H9 (cell line): Measurements from ENCODE around the gene SLC7A6. TPM values are rescaled to one million over a fixed set of nuclear protein-coding genes. Genes with fewer than 3 reads are reported as not detected.
A peak's percentile ranks its signal among the peaks of the same experiment; 100 is the strongest.

ENCODE experiments used
- DNase-seq: peaks from one replicate; pipeline ENCODE4 v3.0.0-alpha.2; 2017
- H2AFZ ChIP-seq: one replicate; pipeline ENCODE4 v1.6.1; 2013; ENCODE audit warnings: mild to moderate bottlenecking, low read length, control low read depth, moderate library complexity
- H2AK5ac ChIP-seq: 2 replicates; pipeline ENCODE4 v1.6.1; 2013; ENCODE audit warnings: low read length, control low read depth, mixed read lengths; ENCODE audit not compliant: insufficient read length
- H2BK120ac ChIP-seq: one replicate; pipeline ENCODE4 v1.6.1; 2013; ENCODE audit warnings: low read depth, mild to moderate bottlenecking, low read length, control low read depth, inconsistent platforms; ENCODE audit not compliant: poor library complexity, severe bottlenecking
- H2BK12ac ChIP-seq: 2 replicates; pipeline ENCODE4 v1.6.1; 2013; ENCODE audit warnings: low read length, control low read depth, mixed read lengths, low read depth; ENCODE audit not compliant: insufficient read length
- H2BK15ac ChIP-seq: 2 replicates; pipeline ENCODE4 v1.6.1; 2013; ENCODE audit warnings: low read depth, low read length, control low read depth
- H2BK20ac ChIP-seq: one replicate; pipeline ENCODE4 v1.6.1; 2013; ENCODE audit warnings: low read depth, mild to moderate bottlenecking, low read length, control low read depth, inconsistent platforms; ENCODE audit not compliant: poor library complexity, severe bottlenecking
- H2BK5ac ChIP-seq: 2 replicates; pipeline ENCODE4 v1.6.1; 2013; ENCODE audit warnings: low read length, control low read depth, mixed read lengths; ENCODE audit not compliant: insufficient read length
- H3K14ac ChIP-seq: 2 replicates; pipeline ENCODE4 v1.6.1; 2013; ENCODE audit warnings: low read length, control low read depth; ENCODE audit not compliant: insufficient read depth
- H3K18ac ChIP-seq: 2 replicates; pipeline ENCODE4 v1.6.1; 2013; ENCODE audit warnings: low read depth, mild to moderate bottlenecking, mixed read lengths, low read length, control low read depth; ENCODE audit not compliant: insufficient read length
- H3K23ac ChIP-seq: 2 replicates; pipeline ENCODE4 v1.6.1; 2013; ENCODE audit warnings: low read length, control low read depth, mixed read lengths, low read depth; ENCODE audit not compliant: insufficient read length
- H3K23me2 ChIP-seq: 2 replicates; pipeline ENCODE4 v1.6.1; 2013; ENCODE audit warnings: low read depth, mild to moderate bottlenecking, mixed read lengths, low read length, control low read depth; ENCODE audit not compliant: insufficient read length, poor library complexity, severe bottlenecking
- H3K27ac ChIP-seq: 2 replicates; pipeline ENCODE4 v1.5.1; 2013; ENCODE audit warnings: low read length, control low read depth, mixed read lengths, low read depth; ENCODE audit not compliant: insufficient read length
- H3K27me3 ChIP-seq: 2 replicates; pipeline ENCODE4 v1.6.1; 2013; ENCODE audit warnings: low read length, control low read depth, inconsistent platforms; ENCODE audit not compliant: insufficient read depth
- H3K4ac ChIP-seq: 2 replicates; pipeline ENCODE4 v1.6.1; 2013; ENCODE audit warnings: low read depth, mild to moderate bottlenecking, control low read depth, inconsistent platforms, low read length, moderate library complexity
- H3K4me1 ChIP-seq: 2 replicates; pipeline ENCODE4 v1.6.1; 2013; ENCODE audit warnings: low read length, control low read depth, inconsistent platforms; ENCODE audit not compliant: insufficient read depth
- H3K4me2 ChIP-seq: 2 replicates; pipeline ENCODE4 v1.6.1; 2013; ENCODE audit warnings: low read length, control low read depth, mixed read lengths; ENCODE audit not compliant: insufficient read length, insufficient read depth
- H3K56ac ChIP-seq: 2 replicates; pipeline ENCODE4 v1.6.1; 2013; ENCODE audit warnings: low read depth, mild to moderate bottlenecking, mixed read lengths, low read length, control low read depth; ENCODE audit not compliant: insufficient read length
- H3K79me1 ChIP-seq: 2 replicates; pipeline ENCODE4 v1.6.1; 2013; ENCODE audit warnings: low read depth, mild to moderate bottlenecking, moderate library complexity, low read length, control low read depth, inconsistent platforms; ENCODE audit not compliant: insufficient read depth, poor library complexity, severe bottlenecking
- H3K79me2 ChIP-seq: 2 replicates; pipeline ENCODE4 v1.6.1; 2013; ENCODE audit warnings: low read length, control low read depth, inconsistent platforms; ENCODE audit not compliant: insufficient read depth
- H3K9ac ChIP-seq: 2 replicates; pipeline ENCODE4 v1.6.1; 2013; ENCODE audit warnings: low read length, control low read depth, mixed read lengths; ENCODE audit not compliant: insufficient read length; ENCODE audit errors: extremely low read depth
- H3K9me3 ChIP-seq: one replicate; pipeline ENCODE4 v1.6.1; 2013; ENCODE audit warnings: low read depth, low read length, inconsistent platforms; ENCODE audit not compliant: control insufficient read depth
- H3T11ph ChIP-seq: one replicate; pipeline ENCODE4 v1.6.1; 2013; ENCODE audit warnings: mild to moderate bottlenecking, low read length, control low read depth, inconsistent platforms
- H4K20me1 ChIP-seq: one replicate; pipeline ENCODE4 v1.6.1; 2013; ENCODE audit not compliant: control insufficient read depth, insufficient read length, insufficient read depth
- H4K5ac ChIP-seq: 2 replicates; pipeline ENCODE4 v1.6.1; 2013; ENCODE audit warnings: low read depth, mild to moderate bottlenecking, mixed read lengths, low read length, control low read depth; ENCODE audit not compliant: insufficient read length
- H4K8ac ChIP-seq: replicated peaks from 2 replicates; pipeline ENCODE4 v1.6.1; 2013; ENCODE audit warnings: low read length, control low read depth, mixed read lengths, low read depth; ENCODE audit not compliant: insufficient read length
- H4K91ac ChIP-seq: 2 replicates; pipeline ENCODE4 v1.6.1; 2013; ENCODE audit warnings: low read depth, mild to moderate bottlenecking, moderate library complexity, mixed read lengths, low read length, control low read depth; ENCODE audit not compliant: insufficient read length
- H3K27ac Mint-ChIP-seq, 3 experiments: 2 replicates in 2 of 3; 3 replicates in 1 of 3; pipeline ENCODE4 v1.8.0; 2020 to 2021; ENCODE audit warnings: mixed read lengths in 3 of 3, mild to moderate bottlenecking in 1 of 3, moderate library complexity in 1 of 3
- H3K27me3 Mint-ChIP-seq: 2 replicates; pipeline ENCODE4 v1.8.0; 2021; ENCODE audit warnings: low read depth, mild to moderate bottlenecking, moderate library complexity, mixed read lengths
- H3K36me3 Mint-ChIP-seq, 3 experiments: 2 replicates in 2 of 3; 3 replicates in 1 of 3; pipeline ENCODE4 v1.8.0; 2020 to 2021; ENCODE audit warnings: low read depth in 3 of 3, mixed read lengths in 3 of 3; ENCODE audit not compliant: insufficient read depth in 1 of 3
- H3K4me1 Mint-ChIP-seq, 2 experiments: 2 replicates each; pipeline ENCODE4 v1.8.0; 2020; ENCODE audit warnings: mixed read lengths in 2 of 2
- H3K4me3 Mint-ChIP-seq, 2 experiments: 2 replicates in 1 of 2; 3 replicates in 1 of 2; pipeline ENCODE4 v1.8.0; 2020 to 2021; ENCODE audit warnings: mild to moderate bottlenecking in 2 of 2, mixed read lengths in 2 of 2, moderate library complexity in 1 of 2
- H3K9me3 Mint-ChIP-seq, 2 experiments: 2 replicates in 1 of 2; 3 replicates in 1 of 2; pipeline ENCODE4 v1.8.0; 2020; ENCODE audit warnings: mild to moderate bottlenecking in 2 of 2, mixed read lengths in 2 of 2, moderate library complexity in 1 of 2
- WGBS: extraction: QIAGEN DNeasy Blood & Tissue Kit; methylation state at CpG from one replicate; pipeline ENCODE4 v1.1.7; 2013; ENCODE audit warnings: missing lambda C conversion rate, low lambda C conversion rate, mixed read lengths; ENCODE audit not compliant: insufficient read length; ENCODE audit errors: extremely low coverage; 5-methylcytosine and 5-hydroxymethylcytosine counted together
- total RNA-seq: library from RNA; stranded (reverse); gene quantifications from 2 replicates; pipeline ENCODE4 v1.2.1, GENCODE V29; 2021
- TF ChIP-seq, protein P1 (sequence below): fragments of 200-600 bp; sonication (generic); conservative IDR thresholded peaks from 3 replicates; pipeline ENCODE4 v1.8.0; 2021; ENCODE audit warnings: antibody characterized with exemption, mild to moderate bottlenecking

The SLC7A6 gene
- total RNA-seq, 1 experiment from 2014 or later = 21.1 TPM

DNA sequence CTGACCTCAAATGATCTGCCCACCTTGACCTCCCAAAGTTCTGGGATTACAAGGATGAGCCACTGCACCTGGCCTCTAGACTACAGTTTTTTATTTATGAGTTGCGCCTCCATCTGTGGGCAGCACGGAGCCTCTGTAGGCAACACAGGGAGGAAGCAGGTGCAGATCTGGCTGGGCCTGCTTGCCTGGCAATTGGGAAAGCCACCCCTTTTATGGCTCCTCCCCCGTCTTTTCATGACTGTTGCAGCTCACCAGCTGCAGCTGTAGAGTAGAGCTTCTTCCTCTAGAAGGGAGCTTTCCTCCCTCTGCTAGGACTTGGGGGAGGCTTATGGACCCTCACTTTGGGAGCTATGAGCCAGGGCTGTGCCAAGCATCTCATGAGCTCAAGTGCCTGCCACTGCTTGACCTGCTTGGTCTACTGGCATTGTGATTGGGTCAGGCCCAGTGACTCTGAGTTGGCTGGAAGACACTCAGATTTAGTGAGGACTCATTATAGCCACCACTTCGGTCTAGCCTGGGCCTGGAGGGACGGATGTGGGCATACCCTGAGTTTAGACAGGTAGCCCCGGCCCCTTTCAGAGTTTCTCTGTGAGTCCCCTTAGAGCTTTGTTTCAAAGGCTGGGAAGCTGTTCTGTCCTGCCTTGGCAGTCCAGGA is 6.9 kb upstream of the SLC7A6 start:
- Histone ChIP-seq H2BK15ac (no peak overlapping the region), H2BK5ac (no peak overlapping the region), H2BK12ac (no peak overlapping the region), H3K27ac (no peak overlapping the region), H4K91ac (no peak overlapping the region), H2BK20ac (no peak overlapping the region), H4K5ac (no peak overlapping the region), H2BK120ac (no peak overlapping the region), H3K14ac (no peak overlapping the region), H3K23me2 (no peaks in the 10 kb centered on the region), H3K4ac (no peak overlapping the region), H3K4me2 (no peak overlapping the region), H3K27me3 (no peaks in the 10 kb centered on the region), H3T11ph (no peak overlapping the region), H2AFZ (no peak overlapping the region), H3K9ac (no peak overlapping the region), H3K9me3 (no peaks in the 10 kb centered on the region), H3K79me2 (no peaks in the 10 kb centered on the region), H3K4me1 (no peaks in the 10 kb centered on the region), H4K8ac (no peak overlapping the region), H3K18ac (no peak overlapping the region), H2AK5ac (no peak overlapping the region), H4K20me1 (no peaks in the 10 kb centered on the region), H3K79me1 (no peaks in the 10 kb centered on the region), H3K23ac (no peak overlapping the region), H3K56ac (no peak overlapping the region)
- Mint-ChIP-seq H3K36me3 (peaks cover 0 to 10% (median 0%) of the 10 kb centered on the region in 3 experiments; a peak in 3 of 7 replicates), H3K27ac (peak overlapping the region in 1 of 3 experiments; percentile 40; a peak in 1 of 7 replicates), H3K4me3 (no peak overlapping the region), H3K4me1 (0 out of 4 replicates have a peak, but pooled peaks cover 0 to 3% of the 10 kb centered on the region in 2 experiments), H3K27me3 (no peaks in the 10 kb centered on the region), H3K9me3 (no peaks in the 10 kb centered on the region)
- no peak for DNase-seq
- TF ChIP-seq, protein P1, sequence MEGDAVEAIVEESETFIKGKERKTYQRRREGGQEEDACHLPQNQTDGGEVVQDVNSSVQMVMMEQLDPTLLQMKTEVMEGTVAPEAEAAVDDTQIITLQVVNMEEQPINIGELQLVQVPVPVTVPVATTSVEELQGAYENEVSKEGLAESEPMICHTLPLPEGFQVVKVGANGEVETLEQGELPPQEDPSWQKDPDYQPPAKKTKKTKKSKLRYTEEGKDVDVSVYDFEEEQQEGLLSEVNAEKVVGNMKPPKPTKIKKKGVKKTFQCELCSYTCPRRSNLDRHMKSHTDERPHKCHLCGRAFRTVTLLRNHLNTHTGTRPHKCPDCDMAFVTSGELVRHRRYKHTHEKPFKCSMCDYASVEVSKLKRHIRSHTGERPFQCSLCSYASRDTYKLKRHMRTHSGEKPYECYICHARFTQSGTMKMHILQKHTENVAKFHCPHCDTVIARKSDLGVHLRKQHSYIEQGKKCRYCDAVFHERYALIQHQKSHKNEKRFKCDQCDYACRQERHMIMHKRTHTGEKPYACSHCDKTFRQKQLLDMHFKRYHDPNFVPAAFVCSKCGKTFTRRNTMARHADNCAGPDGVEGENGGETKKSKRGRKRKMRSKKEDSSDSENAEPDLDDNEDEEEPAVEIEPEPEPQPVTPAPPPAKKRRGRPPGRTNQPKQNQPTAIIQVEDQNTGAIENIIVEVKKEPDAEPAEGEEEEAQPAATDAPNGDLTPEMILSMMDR = no peak
- WGBS = no CpG with 5 or more reads among the region's 6 CpGs
